ENCODE results near the gene TECPR1.

Gene TECPR1

GRCh38 chr7:98242934-98243333 is 9.1 kb downstream of the TECPR1 start:
- no peak for DNase-seq (ENCODE audit: low read depth in 2 of 2)

GRCh38 chr7:98242342-98242741 is 9.7 kb downstream of the TECPR1 start:
- no peak for DNase-seq (ENCODE audit: low read depth in 2 of 2)

GRCh38 chr7:98241674-98242241 is 10.3 kb downstream of the TECPR1 start:
- no peak for DNase-seq (ENCODE audit: low read depth in 2 of 2)

- DNase-seq (ENCODE audit: low read depth in 2 of 2), result no peak
Measured at GRCh38 chr7:98240961-98241673, 10.9 kb downstream of the TECPR1 start.

- DNase-seq (ENCODE audit: low read depth in 2 of 2), result no peak
Measured at GRCh38 chr7:98238976-98239375, 13.1 kb downstream of the TECPR1 start.

- no peak for DNase-seq (ENCODE audit: low read depth in 2 of 2)
Measured at GRCh38 chr7:98238076-98238475, 14.0 kb downstream of the TECPR1 start.

- no peak for DNase-seq (ENCODE audit: low read depth in 2 of 2)
Measured at GRCh38 chr7:98236355-98237185, 15.5 kb downstream of the TECPR1 start.

GRCh38 chr7:98235901-98236300 is 16.1 kb downstream of the TECPR1 start:
- DNase-seq (ENCODE audit: low read depth in 2 of 2), result no peak

GRCh38 chr7:98234429-98235147 is 17.4 kb downstream of the TECPR1 start:
- DNase-seq (ENCODE audit: low read depth in 2 of 2), result no peak

GRCh38 chr7:98233219-98234070 is 18.6 kb downstream of the TECPR1 start:
- DNase-seq (ENCODE audit: low read depth in 2 of 2), result no peak

GRCh38 chr7:98232799-98233198 is 19.2 kb downstream of the TECPR1 start:
- no peak for DNase-seq (ENCODE audit: low read depth in 2 of 2)

- DNase-seq (ENCODE audit: low read depth in 2 of 2), result no peak
Measured at GRCh38 chr7:98232263-98232585, 19.8 kb downstream of the TECPR1 start.

GRCh38 chr7:98231493-98232262 is 20.4 kb downstream of the TECPR1 start:
- no peak for DNase-seq (ENCODE audit: low read depth in 2 of 2)

- no peak for DNase-seq (ENCODE audit: low read depth in 2 of 2)
Measured at GRCh38 chr7:98230746-98231471, 21.1 kb downstream of the TECPR1 start.

- DNase-seq (ENCODE audit: low read depth in 2 of 2), result no peak
Measured at GRCh38 chr7:98229991-98230745, 21.9 kb downstream of the TECPR1 start.

GRCh38 chr7:98229441-98229840 is 22.6 kb downstream of the TECPR1 start:
- no peak for DNase-seq (ENCODE audit: low read depth in 2 of 2)

- no peak for DNase-seq (ENCODE audit: low read depth in 2 of 2)
Measured at GRCh38 chr7:98228801-98229200, 23.2 kb downstream of the TECPR1 start.

- no peak for DNase-seq (ENCODE audit: low read depth in 2 of 2)
Measured at GRCh38 chr7:98227939-98228338, 24.1 kb downstream of the TECPR1 start.

GRCh38 chr7:98225913-98226614 is 26.0 kb downstream of the TECPR1 start:
- DNase-seq (ENCODE audit: low read depth in 2 of 2), result no peak

Data from activated CD8-positive, alpha-beta memory T cell treated with anti-CD3 and anti-CD28 coated beads for 4 hours (primary cell).